OCI-LY1 (cell line): Measurements from ENCODE around the gene RUNDC1.

Experiments
- H2AFZ ChIP-seq: fragments of 200-600 bp; sonication (generic), shearing (Covaris generic); 2 replicates; pipeline ENCODE4 v1.6.0; 2014; ENCODE audit warnings: antibody characterized with exemption, mild to moderate bottlenecking, low read length
- H3F3A ChIP-seq: fragments of 200-600 bp; sonication (generic), shearing (Covaris generic); 2 replicates; pipeline ENCODE4 v1.6.0; 2014; ENCODE audit warnings: mild to moderate bottlenecking, antibody characterized with exemption, low read length, moderate library complexity; ENCODE audit not compliant: insufficient read depth
- H3K27ac ChIP-seq: fragments of 200-600 bp; sonication (generic); 2 replicates; pipeline ENCODE4 v1.5.1; 2014; ENCODE audit warnings: low read length, mixed run types, mild to moderate bottlenecking, low read depth; ENCODE audit not compliant: poor library complexity, severe bottlenecking
- H3K27me3 ChIP-seq: fragments of 200-600 bp; sonication (generic); 2 replicates; pipeline ENCODE4 v1.6.0; 2014; ENCODE audit warnings: antibody characterized with exemption, mild to moderate bottlenecking, low read length, moderate library complexity; ENCODE audit not compliant: insufficient read depth
- H3K36me3 ChIP-seq: fragments of 200-600 bp; sonication (generic); 2 replicates; pipeline ENCODE4 v1.6.1; 2014; ENCODE audit warnings: mild to moderate bottlenecking, antibody characterized with exemption, low read length, moderate library complexity, mixed read lengths; ENCODE audit not compliant: insufficient read depth
- H3K4me1 ChIP-seq: fragments of 200-600 bp; sonication (generic); 2 replicates; pipeline ENCODE4 v1.5.1; 2014; ENCODE audit warnings: mild to moderate bottlenecking, low read length, moderate library complexity; ENCODE audit not compliant: insufficient read depth, severe bottlenecking
- H3K4me2 ChIP-seq: fragments of 200-600 bp; sonication (generic), shearing (Covaris generic); 2 replicates; pipeline ENCODE4 v1.6.1; 2014; ENCODE audit warnings: low read length
- H3K4me3 ChIP-seq: fragments of 200-600 bp; sonication (generic); 2 replicates; pipeline ENCODE4 v1.5.1; 2014; ENCODE audit warnings: low read length, low read depth, mild to moderate bottlenecking, mixed read lengths; ENCODE audit not compliant: poor library complexity, severe bottlenecking
- H3K79me2 ChIP-seq: fragments of 200-600 bp; shearing (Covaris generic); 2 replicates; pipeline ENCODE4 v1.6.1; 2016; ENCODE audit warnings: mixed run types, low read length, mixed read lengths; ENCODE audit not compliant: insufficient read depth
- H3K9ac ChIP-seq: fragments of 200-600 bp; sonication (generic), shearing (Covaris generic); 2 replicates; pipeline ENCODE4 v1.6.1; 2014; ENCODE audit warnings: mild to moderate bottlenecking, low read length, mixed read lengths
- H3K9me2 ChIP-seq: fragments of 200-600 bp; sonication (generic), shearing (Covaris generic); 2 replicates; pipeline ENCODE4 v1.6.1; 2014; ENCODE audit warnings: low read depth, mild to moderate bottlenecking, low read length, mixed read lengths
- H3K9me3 ChIP-seq: fragments of 200-600 bp; shearing (Covaris generic); 2 replicates; pipeline ENCODE4 v1.6.1; 2014; ENCODE audit warnings: low read length, mixed read lengths
- H4K20me1 ChIP-seq: fragments of 200-600 bp; sonication (generic), shearing (Covaris generic); 2 replicates; pipeline ENCODE4 v1.6.0; 2016; ENCODE audit warnings: mild to moderate bottlenecking, low read length; ENCODE audit not compliant: insufficient read depth
- EZH2 ChIP-seq: fragments of 200-600 bp; sonication (generic), shearing (Covaris generic); IDR thresholded peaks from 2 replicates; pipeline ENCODE4 v1.8.0; 2017; ENCODE audit warnings: borderline replicate concordance, mixed run types, mild to moderate bottlenecking, antibody characterized with exemption, low read length, moderate library complexity, mixed read lengths
- TF ChIP-seq, protein P1 (sequence below): fragments of 200-600 bp; sonication (generic), shearing (Covaris generic); IDR thresholded peaks from 2 replicates; pipeline ENCODE4 v1.5.1; 2017; ENCODE audit warnings: mild to moderate bottlenecking, antibody characterized with exemption, low read length, moderate library complexity, mixed read lengths

Gene RUNDC1

DNA sequence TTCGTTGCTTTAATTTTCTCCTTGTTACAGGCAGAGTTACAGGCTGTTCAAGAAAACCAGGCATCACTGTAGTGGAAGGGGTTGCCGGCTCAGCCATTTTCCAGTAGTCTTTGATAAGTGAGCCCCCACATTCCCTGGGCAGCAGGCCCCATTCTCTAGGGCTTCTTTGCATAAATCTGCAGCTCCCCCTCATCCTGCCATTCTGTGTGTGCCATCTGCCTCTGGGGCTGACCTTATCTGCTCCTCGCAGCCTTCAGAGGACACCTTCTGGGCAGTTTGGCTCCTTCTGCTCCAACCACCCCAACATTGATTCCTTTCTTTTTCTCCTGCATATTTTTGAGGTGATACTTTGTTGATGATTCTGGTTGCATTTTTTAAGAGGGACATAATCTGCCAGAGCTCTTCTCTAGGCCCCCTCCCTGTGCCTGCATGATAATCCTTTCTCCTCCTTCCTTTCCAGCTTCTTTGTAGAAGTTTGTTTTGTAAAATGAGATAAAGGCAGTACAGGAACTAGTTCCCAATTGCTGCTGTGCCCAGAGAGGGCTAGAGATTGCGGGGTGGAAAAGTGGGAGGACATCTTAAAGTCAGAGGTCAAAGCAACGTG lies 61.8 kb downstream of the RUNDC1 start:
- Histone ChIP-seq H2AFZ (no peak overlapping the region), H3K9me2 (no peaks in the 10 kb centered on the region), H3F3A (no peaks in the 10 kb centered on the region), H3K36me3 (peaks cover 36% of the 10 kb centered on the region), H3K9ac (no peak overlapping the region), H4K20me1 (no peaks in the 10 kb centered on the region), H3K79me2 (no peaks in the 10 kb centered on the region), H3K27me3 (no peaks in the 10 kb centered on the region), H3K4me2 (no peak overlapping the region), H3K27ac (no peak overlapping the region), H3K4me1 (no peaks in the 10 kb centered on the region), H3K9me3 (no peaks in the 10 kb centered on the region), H3K4me3 (no peak overlapping the region)
- TF ChIP-seq, protein P1, sequence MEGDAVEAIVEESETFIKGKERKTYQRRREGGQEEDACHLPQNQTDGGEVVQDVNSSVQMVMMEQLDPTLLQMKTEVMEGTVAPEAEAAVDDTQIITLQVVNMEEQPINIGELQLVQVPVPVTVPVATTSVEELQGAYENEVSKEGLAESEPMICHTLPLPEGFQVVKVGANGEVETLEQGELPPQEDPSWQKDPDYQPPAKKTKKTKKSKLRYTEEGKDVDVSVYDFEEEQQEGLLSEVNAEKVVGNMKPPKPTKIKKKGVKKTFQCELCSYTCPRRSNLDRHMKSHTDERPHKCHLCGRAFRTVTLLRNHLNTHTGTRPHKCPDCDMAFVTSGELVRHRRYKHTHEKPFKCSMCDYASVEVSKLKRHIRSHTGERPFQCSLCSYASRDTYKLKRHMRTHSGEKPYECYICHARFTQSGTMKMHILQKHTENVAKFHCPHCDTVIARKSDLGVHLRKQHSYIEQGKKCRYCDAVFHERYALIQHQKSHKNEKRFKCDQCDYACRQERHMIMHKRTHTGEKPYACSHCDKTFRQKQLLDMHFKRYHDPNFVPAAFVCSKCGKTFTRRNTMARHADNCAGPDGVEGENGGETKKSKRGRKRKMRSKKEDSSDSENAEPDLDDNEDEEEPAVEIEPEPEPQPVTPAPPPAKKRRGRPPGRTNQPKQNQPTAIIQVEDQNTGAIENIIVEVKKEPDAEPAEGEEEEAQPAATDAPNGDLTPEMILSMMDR = no peak
- no peak for TF ChIP-seq EZH2
